Keratinocyte (primary cell): ENCODE results near the gene CDC14A.

ENCODE experiments used
- CTCF ChIP-seq, 3 experiments: IDR thresholded peaks in 1 of 3; conservative IDR thresholded peaks in 1 of 3; optimal IDR thresholded peaks in 1 of 3; 2 replicates in 2 of 3; 3 replicates in 1 of 3; pipeline versions ENCODE3 to v1.5.1; 2011; ENCODE audit warnings: low read length in 3 of 3, mild to moderate bottlenecking in 3 of 3, moderate library complexity in 2 of 3, control low read depth in 1 of 3, inconsistent platforms in 1 of 3; ENCODE audit not compliant: insufficient read depth in 2 of 3; ENCODE audit errors: extremely low read depth in 1 of 3
- EZH2 ChIP-seq: IDR thresholded peaks from one replicate; pipeline ENCODE4 v1.6.1; 2012; ENCODE audit warnings: inconsistent platforms, mild to moderate bottlenecking, low read length, moderate library complexity

- TF ChIP-seq CTCF (optimal IDR thresholded peaks at IDR 0.05 in 1 of 3, IDR thresholded peaks at IDR 0.05 in 1 of 3, conservative IDR thresholded peaks at IDR 0.05 in 1 of 3; ENCODE audit: extremely low read depth in 1 of 3, insufficient read depth in 2 of 3, low read length in 3 of 3) (no peak), EZH2 (peak; percentile 90)
These were observed 187.7 kb downstream of the CDC14A start for GRCh38 chr1:100539836-100540536.
